Stimulated activated CD8-positive, alpha-beta memory T cell treated with anti-CD3 and anti-CD28 coated beads, Interleukin-4, amount 100 ng/mL, for 1 hour (primary cell): Measurements from ENCODE around the gene PSTPIP1.

Source experiments
- DNase-seq, 2 donors: peaks; one replicate each; pipeline ENCODE4 v3.0.0-alpha.2; 2020; ENCODE audit warnings: low read depth in 2 of 2, low spot score in 1 of 2

Gene PSTPIP1

DNA sequence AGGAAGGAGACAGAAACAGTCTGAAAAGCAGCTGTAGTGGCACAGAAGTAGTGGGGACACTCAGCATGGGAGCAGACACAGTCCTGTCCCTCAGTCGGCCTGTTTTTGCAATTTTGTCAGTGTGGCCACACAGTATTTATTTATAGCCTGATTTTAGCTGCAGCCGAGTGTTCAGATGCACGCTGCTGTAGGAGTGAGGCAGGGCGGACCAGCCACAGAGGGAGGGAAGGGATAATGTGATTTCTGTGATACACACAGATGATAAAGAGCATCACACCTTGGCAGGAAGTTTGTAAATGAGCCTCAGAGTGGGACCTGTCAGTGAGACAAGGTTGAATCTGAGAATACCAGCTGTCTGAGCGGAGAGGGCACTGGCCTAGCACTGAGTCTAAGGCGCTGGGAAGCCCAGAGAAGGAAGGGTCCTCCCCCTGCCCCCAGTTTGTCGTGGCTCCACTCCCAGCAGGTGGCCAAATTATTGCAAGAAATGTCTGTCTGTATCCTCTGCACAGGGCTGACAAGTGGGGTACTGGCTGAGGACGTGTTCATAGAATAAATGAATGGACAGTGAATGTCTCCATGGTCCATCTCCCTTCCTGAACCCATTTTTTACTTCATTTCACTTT lies 3.8 kb downstream of the PSTPIP1 start:
- DNase-seq: no peak

DNA sequence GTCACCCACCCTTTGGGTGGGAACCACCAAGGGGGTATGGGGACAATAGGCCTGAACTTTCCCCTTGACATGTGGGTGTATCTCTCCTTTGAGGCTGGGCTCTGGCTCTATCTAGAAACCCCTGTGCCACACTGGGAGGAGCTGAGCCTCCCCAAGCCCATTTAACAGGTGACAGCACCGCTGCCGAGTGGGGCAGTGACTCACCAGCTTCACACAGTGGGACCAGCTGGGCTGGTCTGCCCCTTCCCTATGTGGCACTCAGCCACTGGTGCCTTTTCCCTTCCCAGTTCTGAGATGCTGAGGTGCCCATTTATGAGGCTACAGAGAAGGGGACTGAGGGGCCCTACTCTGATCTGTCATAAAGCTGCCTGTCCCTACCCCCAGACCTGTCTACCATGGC lies 5.1 kb downstream of the PSTPIP1 start:
- no peak for DNase-seq

DNA sequence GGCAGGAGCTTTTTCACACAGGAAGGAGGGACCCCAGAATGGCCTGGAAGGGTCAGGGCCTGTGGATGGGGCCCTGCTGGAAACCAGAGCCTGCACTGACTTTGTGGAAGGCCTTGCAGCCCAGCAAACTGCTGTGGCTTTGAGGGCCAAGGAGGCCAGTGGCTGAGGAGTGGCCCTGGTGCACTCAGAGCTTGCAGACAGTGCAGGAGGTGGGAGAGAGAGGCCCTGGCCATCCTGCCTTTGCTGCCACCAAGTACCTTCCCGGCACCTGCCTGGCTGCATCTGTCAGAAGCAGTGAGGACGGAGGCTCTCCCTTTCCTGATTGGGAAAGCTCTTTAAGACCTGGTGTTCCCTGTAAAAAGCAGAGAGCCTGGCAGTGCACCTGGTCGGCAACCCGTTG lies 6.4 kb downstream of the PSTPIP1 start:
- DNase-seq: no peak

DNA sequence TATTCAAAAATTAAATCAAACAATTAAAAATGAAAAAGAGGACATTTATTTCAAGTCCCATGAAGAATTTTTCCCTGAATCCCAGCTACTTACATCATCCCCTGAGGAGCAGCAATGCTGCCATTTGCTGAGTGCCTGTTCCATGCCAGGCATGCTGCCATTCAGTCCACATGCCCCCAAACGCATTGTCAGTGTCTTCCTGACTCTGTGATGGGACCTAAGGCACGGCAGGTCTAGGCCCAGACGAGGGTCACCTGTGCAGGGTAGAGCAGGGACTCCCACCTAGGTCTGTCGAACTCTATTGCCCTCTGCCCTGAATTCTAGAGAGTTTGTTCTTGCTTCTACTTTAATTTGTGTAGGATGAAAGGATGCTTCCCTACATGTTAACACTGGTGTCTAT lies 7.0 kb downstream of the PSTPIP1 start:
- no peak for DNase-seq

DNA sequence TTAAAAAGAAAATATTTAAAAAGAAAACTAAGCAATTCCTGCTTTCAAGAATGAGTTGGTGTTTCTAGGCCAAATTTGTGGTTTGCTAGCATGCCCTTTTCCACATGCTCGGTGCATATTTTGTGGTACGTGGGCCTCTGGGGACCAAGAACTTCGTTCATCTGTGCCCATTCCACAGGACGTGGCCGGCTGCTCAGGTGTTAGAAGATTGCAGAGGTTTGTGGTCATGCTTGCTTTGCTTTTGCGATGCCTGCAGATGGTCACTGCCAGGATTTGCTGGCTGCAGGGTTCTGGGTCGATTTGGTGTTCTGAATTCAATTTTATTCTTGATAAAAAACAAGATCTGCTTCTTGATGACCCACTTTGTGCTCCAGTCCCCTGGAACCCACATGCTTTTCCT lies 7.5 kb downstream of the PSTPIP1 start:
- DNase-seq: no peak

DNA sequence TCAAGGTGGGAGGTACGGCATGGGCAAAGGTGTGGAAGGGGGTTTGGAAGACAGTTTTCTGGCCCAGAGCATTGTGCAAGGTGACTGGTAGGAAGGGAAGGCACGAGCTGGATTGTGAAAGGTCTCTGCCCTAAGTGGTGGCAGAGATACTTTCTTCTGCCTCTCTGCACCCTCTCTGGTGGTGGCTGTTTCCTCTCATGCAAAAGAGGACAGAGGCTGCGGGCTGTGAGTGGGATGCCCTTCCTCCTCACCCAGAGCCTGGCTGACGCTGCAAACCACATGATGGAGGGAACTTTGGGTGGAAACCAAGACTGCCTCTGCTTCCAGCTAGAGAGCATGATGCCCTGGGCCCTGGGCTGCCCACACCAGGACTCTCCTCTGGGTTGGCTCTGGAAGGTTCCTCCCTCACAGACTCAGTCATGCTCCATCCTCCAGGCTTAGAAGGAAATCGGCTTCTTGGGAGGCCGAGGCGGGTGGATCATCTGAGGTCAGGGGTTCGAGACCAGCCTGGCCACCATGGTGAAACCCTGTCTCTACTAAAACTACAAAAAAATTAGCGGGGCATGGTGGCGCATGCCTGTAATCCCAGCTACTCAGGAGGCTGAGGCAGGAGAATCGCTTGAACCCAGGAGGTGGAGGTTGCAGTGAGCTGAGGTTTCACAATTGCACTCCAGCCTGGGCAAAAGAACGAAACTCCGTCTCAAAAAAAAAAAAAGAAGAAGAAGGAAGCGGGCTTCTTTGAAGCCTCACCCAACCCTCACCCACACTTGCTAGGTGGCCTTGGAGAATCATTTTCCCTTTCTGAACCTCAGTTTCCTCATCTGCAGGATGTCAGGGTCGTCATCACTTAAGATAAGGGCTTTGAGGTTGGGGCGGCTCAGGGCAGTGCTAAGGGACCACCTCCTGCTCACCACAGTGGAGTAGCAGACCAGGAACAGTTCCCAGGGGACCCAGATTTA lies 8.3 kb downstream of the PSTPIP1 start:
- DNase-seq: no peak

DNA sequence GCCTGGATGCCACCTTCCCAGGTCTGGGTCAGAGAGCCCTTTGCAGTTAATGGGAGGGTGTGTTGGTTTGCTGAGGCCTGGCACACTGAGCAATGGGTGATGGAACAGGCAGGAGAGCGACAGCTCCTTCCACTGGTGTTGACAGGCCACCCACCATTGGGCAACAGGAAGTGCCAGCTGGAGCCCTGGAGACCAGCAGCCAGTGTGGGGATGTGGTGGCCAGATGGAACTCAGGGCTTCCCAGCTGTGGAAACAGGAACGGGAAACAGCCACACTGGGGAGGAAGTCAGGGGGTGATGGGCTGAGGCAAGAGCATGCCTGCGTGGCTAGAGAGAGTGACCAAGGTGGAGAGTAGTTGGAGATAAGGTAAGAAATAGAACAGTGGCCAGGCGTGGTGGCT lies 9.3 kb downstream of the PSTPIP1 start:
- no peak for DNase-seq

DNA sequence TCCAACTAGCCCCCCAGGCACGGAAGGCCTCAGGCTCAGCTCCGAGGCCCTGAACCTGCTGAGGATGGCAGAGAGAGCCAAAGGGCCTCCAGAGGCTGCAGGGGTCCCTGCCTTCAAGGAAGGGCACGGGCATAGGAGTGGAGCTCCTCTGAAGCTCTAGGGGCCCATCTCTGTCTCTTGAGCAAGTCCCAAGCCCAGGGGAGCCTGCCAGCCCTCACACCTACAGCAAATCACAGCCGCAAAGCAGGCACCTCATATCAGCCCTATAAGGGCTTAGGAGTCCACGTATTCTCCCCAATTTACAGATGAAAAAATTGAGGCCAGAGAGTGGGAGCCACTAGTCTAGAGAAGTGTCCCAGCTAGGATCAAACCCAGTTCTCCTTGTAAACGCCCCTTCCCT lies 14.2 kb downstream of the PSTPIP1 start:
- DNase-seq: no peak

DNA sequence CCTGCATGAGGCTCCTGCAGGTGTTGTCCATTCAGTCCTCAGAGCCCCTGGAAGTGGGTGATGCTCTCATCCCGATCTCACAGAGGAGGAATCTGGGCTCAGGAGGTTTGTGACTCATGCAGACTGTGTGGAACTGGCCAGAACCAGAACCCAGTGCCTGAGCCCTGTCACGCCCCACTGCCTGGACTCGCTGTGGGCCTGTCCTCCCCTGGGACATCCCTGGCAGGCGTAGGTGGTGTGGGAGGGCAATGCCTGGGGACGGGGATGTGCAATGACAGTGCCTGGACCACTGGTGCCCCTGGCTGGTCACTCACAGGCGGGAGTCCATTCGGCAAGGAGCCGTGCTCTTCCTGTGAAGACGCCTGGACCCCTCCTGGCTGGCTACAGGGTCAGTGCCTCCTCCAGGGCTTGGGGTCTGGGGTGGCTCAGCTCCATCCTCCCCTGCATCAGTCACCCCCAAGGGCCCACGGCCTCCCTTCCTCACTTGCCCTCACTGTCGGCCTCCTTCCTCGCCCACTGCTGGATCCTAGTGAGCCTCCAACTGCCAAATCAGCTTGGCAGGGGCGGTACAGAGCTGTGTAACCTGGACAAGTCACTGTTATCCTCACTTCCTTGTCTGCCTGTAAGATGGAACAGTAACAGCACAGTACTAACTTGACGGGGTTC lies 14.9 kb downstream of the PSTPIP1 start:
- DNase-seq: no peak

DNA sequence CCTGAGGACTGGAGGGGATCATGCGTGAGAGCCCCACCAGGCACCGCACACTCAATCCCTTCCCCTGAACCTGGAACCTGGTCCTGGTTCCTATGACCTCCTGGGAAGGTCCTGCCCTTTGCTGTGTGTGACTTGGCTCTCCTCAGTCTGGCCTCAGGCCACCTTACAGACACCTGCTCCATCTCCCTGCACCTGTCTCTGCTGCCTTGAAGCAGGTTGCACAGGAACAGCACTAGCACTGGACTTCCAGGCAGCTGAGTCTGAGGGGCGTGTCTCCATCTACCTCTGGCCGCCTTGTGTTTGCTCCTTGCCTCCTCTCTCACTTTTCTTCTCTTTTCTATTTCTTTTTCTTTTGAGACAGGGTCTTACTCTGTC lies 15.4 kb downstream of the PSTPIP1 start:
- DNase-seq: no peak

DNA sequence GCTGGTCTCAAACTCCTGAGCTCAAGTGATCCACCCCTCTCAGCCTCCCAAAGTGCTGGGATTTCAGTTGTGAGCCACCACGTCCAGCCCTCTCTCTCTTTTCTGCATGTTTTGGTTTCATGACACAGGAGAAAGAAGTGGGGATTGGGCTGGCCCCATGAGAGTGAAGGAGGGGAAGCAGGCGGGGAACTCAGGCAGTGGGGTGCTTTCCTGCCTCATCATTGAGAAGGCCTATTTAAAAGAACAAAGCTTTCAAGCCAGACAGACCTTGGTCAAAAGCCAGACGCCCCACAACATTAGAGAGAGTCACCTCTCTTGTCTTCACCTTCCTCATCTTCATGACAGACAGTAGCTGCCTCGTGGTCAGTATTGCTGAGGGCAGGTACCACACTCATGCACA lies 15.9 kb downstream of the PSTPIP1 start:
- DNase-seq: no peak

DNA sequence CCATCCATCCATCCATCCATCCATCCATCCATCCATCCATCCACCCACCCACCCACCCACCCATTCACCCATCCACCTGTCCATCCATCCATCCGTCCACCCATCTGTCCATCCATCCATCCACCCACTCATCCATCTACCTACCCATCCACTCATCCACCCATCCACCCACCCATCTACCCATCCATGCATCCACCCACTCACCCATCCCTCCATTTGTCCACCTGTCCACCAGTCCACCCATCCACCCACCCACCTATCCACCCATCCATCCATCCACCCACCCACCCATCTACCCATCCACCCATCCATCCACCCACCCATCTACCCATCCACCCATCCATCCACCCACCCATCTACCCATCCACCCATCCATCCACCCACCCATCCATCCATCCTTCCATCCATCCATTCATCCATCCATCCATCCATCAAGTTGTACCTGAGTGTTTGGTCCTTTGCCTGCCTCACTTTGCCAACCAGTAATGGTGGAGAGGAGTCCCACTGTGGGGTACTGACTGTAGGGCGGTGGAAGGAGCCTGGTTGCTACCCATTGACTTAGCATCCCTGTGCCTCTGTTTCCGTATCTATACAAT lies 17.3 kb downstream of the PSTPIP1 start:
- no peak for DNase-seq

DNA sequence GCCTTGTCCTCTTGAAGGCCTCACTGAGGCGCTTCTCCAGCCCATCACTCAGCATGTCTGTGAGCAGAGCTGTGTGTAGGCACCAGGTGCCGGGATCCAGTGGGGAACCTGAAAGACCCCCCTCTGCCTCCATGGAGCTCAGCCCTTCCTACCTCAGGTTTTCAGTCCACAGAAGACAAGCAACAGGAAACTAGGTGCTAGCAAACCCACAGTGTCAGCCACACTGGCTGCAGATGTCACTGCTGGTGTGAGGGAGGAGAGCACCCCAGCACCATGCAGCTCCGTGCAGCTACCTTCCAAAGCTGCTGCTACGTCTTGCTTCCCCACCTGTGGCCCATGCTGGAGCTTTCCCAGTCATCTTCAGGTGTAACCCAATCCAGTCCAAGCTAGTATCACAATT lies 17.9 kb downstream of the PSTPIP1 start:
- no peak for DNase-seq

DNA sequence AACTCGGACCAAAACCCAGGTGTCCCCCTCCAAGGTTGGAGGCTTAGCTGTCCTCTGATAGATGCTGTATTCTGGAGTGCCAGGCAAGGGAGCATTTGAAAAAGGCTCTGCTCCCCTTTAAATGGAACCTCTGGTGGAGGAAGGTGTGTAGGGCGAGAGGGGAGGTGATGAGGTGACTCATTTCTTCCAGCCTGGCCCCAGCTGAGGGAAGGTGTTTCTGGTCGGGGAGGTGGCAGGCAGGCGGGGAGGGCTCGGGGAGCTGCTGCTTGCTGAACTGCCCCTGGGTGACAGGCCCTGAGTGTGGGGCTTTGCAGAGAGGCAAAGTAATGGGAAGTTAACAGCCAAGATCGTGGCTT lies 18.8 kb downstream of the PSTPIP1 start:
- DNase-seq: peak; percentile 82 to 83

DNA sequence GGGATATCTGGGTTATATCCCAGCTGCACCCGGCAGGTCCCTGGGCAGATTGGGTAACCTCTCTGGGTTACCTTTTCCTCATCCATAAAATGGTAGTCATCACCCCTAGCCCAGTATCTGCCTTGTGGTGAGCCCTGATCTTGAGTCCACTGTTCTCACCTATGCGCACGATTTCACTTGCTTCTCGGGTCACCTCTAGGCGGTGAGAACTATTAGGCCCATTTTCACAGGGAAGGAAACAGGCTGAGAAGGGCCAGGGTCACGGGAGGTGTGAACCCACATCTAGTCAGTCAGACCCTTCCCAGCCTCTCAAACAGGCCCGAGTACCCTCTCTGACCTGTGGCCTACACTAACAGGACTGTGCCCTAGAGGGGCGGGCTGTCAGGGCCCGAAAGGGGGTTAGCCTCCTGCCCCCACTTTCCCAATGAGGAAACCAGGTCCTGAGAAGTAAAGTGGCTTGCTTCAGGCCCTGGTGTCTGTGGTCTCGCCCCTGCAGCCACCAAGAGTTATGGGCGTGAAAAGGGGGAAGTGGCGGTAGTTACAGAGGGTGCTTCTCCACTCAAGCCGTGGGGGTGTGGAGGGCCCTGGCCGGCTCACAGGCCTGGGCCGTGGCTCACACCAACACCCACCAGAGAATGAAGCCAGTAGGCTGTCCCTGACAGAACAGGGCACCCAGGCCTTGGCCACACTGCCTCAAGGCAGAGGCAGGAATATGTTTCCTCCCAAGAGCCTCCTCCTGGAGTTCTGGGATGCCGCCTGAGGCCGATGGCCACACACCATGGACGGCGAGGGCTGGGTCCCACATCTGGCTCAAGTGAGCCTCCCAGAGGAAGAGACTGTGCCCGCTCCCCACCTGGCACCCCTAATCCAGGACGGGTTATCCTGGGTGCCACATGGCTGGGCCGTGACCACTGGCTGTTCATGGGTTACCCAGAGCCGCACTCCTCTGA lies 19.5 kb downstream of the PSTPIP1 start:
- no peak for DNase-seq

DNA sequence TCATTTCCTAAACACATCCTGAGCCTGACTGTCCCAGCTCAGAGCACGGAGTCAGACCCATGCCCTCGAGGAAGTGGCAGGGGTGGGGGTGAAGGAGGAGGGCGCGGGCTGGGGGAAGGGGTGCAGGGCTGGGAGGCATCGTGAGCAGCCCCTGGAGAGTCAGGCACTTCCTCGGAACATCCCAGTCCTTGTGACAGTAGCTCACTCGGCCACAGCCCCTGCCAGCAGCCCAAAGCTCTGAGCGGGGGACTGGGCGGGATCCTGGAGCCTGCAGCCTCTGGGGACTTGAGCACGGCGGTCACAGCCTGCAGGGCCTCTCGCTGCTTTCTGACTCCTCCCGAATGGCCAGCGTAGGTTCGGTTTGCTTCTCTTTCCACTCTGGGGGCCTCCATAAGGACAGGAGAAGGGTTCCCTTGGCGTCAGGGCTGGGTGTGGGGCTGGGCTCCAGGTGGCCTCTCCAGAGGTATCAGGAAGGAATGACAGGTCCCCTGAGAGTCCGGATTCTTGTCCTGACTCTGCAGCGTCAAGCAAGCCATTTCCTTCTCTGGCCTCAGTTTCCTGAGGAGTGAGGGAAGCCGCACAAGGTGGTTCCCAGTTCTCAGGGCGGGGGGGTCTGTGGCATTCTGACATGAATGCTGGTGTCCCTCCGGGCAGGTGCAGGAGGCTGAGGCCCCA lies 20.9 kb downstream of the PSTPIP1 start:
- DNase-seq: no peak

DNA sequence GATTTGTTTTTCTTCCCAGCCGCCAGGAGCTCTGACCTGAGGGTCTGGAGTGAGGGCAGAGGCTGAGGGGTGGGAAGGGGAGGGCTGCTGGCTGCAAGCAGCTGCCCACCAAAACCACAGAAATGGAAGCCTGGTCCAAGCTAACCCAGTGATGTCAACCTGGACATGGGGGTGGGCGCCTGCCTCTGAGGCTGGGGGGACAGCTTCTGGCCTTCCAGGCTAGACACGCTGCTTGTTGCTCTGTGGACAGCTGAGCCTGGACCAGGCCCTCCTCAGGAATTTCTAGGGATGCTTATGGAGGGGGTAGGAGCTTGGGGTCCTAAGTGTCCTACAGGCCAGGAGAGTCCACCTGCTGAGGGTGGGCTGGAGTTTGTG lies 21.4 kb downstream of the PSTPIP1 start:
- no peak for DNase-seq

DNA sequence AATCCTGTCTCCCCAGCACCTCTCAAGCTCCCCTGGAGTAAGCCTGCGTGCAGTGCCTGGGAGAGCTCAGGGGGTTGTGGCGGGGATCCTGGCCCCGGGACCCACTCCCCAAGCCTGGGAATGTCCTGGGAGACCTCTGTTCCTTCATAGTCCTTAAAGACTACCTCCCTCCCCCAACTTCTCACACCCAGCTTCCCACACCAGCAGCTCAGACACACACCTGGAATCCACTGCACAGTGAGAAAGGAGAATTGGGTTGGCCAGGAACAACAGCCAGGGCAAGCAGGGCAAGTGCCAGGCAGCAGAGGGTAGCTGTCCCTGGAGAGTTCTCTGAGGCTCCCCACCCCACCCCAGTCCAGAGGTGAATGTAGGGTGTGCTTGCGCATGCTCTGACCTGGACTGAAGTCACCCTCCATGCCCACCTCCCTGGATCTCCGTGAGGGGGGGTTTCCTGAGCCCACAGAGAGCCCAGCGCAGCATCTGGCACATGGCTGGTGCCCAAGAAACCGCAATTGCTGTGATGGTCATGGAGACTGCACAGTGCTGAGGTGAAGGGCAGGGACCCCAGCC lies 22.2 kb downstream of the PSTPIP1 start:
- DNase-seq: no peak

DNA sequence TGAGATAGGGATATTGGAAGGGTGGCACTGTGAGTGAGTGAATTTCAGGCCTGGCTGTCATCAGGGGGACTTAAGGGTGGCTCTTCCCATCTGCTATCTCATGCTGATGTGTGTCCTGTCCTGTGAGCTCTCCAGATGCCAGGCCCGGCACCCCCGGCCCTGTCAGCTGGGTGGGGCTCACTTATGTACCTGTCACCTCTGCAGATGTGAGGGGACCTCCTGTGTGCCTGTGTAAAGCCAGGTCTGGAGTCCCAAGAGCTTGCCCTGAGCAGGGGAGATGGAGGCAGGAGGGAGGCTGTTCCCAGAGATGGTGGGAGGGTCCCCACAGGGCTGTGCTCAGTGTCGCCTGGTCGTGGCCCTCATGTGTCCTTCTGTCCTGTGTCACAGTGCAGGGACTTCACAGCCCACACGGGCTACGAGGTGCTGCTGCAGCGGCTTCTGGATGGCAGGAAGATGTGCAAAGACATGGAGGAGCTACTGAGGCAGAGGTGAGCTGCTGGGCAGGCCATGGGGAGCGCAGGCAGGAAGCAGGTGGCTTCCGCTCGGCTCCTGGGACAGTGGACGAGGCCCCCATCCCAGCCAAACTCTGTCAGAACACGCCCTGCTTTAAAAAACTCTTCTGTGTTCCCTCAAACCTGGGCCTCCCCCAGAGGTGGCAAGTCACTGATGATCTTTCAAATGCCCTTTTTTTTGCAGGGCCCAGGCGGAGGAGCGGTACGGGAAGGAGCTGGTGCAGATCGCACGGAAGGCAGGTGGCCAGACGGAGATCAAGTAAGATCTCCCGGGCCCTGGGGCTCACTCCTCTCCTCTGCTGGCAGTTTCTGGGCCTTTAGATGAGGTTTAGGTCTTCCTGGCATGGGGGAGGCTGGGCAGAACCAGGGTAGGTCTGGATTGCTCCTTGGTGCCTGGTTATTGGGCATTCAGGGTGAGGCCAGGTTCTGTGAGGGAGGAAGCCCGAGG lies 23.1 kb downstream of the PSTPIP1 start:
- DNase-seq: no peak
